Measurements from ENCODE around the gene COX18. TPM values are rescaled to one million over a fixed set of nuclear protein-coding genes. Genes with fewer than 3 reads are reported as not detected.

Gene COX18
- total and polyA plus RNA-seq, 2 of the 4 experiments (the other 2 are of a cell fraction): 8.0 to 22.0 TPM

DNA sequence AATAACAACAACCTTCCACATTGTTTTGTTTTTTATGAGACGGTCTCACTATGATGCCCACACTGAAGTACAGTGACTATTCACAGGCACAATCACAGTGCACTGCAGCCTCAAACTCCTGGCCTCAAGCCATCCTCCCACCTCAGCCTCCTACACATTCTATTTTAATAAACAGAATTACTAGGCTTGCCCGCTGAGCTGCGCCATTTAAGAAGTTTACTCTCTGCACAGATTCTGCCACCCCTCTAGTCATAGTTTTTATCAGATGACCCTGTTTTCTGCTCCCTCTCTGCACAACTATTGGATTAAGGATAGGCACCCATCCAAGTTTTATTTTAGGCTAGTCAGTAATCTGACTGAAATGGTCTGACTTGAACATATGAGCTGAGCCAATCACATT is 11.3 kb upstream of the COX18 start:
- Histone ChIP-seq H3K79me1 (ENCODE audit: low read depth in 1 of 2, low read length in 2 of 2) (peaks cover 13 to 20% of the 10 kb centered on the region in 2 experiments; a peak in 3 of 4 replicates), H3K14ac (replicated peaks; ENCODE audit: low read depth, low read length) (no peak overlapping the region), H3K4me1 (ENCODE audit: control insufficient read depth, insufficient read depth, low read length) (no peaks in the 10 kb centered on the region), H3K56ac (ENCODE audit: extremely low read depth, insufficient read depth, low read length) (no peak overlapping the region), H3K18ac (ENCODE audit: low read depth, low read length) (no peak overlapping the region), H4K20me1 (ENCODE audit: insufficient read depth, low read length) (no peaks in the 10 kb centered on the region), H3K23ac (ENCODE audit: low read depth, low read length) (no peak overlapping the region), H3K4me3 (ENCODE audit: insufficient read depth, low read depth, low read length) (no peak overlapping the region), H3K4ac (ENCODE audit: low read depth, low read length) (no peak overlapping the region), H3K27me3 (ENCODE audit: control insufficient read depth, insufficient read depth, low read length) (no peaks in the 10 kb centered on the region), H2BK5ac (ENCODE audit: low read depth, low read length, poor library complexity, severe bottlenecking) (no peak overlapping the region), H3K9ac (ENCODE audit: low read depth, low read length) (no peak overlapping the region), H3K9me3 (ENCODE audit: control insufficient read depth, insufficient read depth, low read length) (no peaks in the 10 kb centered on the region), H2AFZ (replicated peaks; ENCODE audit: low read length, poor library complexity) (no peak overlapping the region), H2BK20ac (ENCODE audit: low read depth, low read length) (no peak overlapping the region), H2AK9ac (replicated peaks; ENCODE audit: low read depth, low read length, poor library complexity) (no peak overlapping the region), H4K91ac (ENCODE audit: insufficient read depth, low read depth, low read length) (no peak overlapping the region), H3K27ac (ENCODE audit: insufficient read depth, low read length) (no peak overlapping the region), H3K9me1 (ENCODE audit: insufficient read depth, low read length) (no peaks in the 10 kb centered on the region; the same call in 1 of the 2 replicates), H2AK5ac (ENCODE audit: low read depth, low read length) (no peak overlapping the region), H4K8ac (ENCODE audit: low read depth in 2 of 2, low read length in 2 of 2) (no peak overlapping the region), H3K36me3 (ENCODE audit: control insufficient read depth, insufficient read depth, low read length) (peaks cover 34% of the 10 kb centered on the region), H2BK15ac (ENCODE audit: low read depth, low read length) (no peak overlapping the region), H2BK120ac (ENCODE audit: low read depth, low read length) (no peak overlapping the region), H4K5ac (ENCODE audit: low read depth, low read length) (no peak overlapping the region), H3K4me2 (ENCODE audit: low read depth, low read length) (no peak overlapping the region)
- CTCF ChIA-PET: interaction anchor here (1.4 kb wide), 1 partner anchor 9 kb away, joined by 3 read pairs; no protein-coding TSS in a partner anchor
- intact Hi-C loops (cut with micrococcal nuclease) (loop anchor here (5.0 kb wide), 1 partner anchor 152 kb away; no protein-coding TSS in a partner anchor), dilution Hi-C loops (cut with HindIII; ENCODE audit: low sequenced_read_pairs, unreplicated experiment) (no loop called here), in situ Hi-C loops (cut with MboI; ENCODE audit: low sequenced_read_pairs) (no loop called here)
- ATAC-seq (ENCODE audit: low read depth): no peak
- BruUV-seq (replicated peaks): no TSS peak
- TF ChIP-seq MXI1 (IDR thresholded peaks at IDR 0.05; ENCODE audit: borderline replicate concordance, low read depth, low read length) (no peak), FOS (IDR thresholded peaks at IDR 0.05; ENCODE audit: low read depth, low read length) (no peak), RFX5 (IDR thresholded peaks at IDR 0.05; ENCODE audit: low read depth, low read length) (no peak), RCOR1 (IDR thresholded peaks at IDR 0.05; ENCODE audit: insufficient replicate concordance, low read length) (no peak), RAD21 (IDR thresholded peaks at IDR 0.05; ENCODE audit: low read length) (no peak), MAFK (IDR thresholded peaks at IDR 0.05; ENCODE audit: low read depth, low read length) (no peak), NFE2L2 (IDR thresholded peaks at IDR 0.05; ENCODE audit: low read depth, low read length) (no peak), POLR2A (IDR thresholded peaks at IDR 0.05; ENCODE audit: low read depth, low read length) (no peak)
- DNase-seq: no peak
- WGBS, 2 experiments (ENCODE audit: extremely low coverage in 2 of 2, insufficient read length in 1 of 2): 78% methylated on average over 1 of the region's 3 CpGs; no CpG with 5 or more reads in 1 of the 2 experiments
- POLR2A ChIA-PET (ENCODE audit: unreplicated experiment): no interaction called here
